HG02571 (cell line): ENCODE results near the gene DZIP1.
"Not testable (repeated sequence)": the region's sequence is repeated elsewhere in the genome, so short reads cannot be mapped to it uniquely, and the experiment has no call there.

Source experiments
- ATAC-seq: cut with Tn5 transposase; IDR thresholded peaks from one replicate; pipeline ENCODE4 v1.9.1; 2021; ENCODE audit warnings: mild to moderate bottlenecking, moderate library complexity; ENCODE audit not compliant: unreplicated experiment

The DZIP1 gene

DNA sequence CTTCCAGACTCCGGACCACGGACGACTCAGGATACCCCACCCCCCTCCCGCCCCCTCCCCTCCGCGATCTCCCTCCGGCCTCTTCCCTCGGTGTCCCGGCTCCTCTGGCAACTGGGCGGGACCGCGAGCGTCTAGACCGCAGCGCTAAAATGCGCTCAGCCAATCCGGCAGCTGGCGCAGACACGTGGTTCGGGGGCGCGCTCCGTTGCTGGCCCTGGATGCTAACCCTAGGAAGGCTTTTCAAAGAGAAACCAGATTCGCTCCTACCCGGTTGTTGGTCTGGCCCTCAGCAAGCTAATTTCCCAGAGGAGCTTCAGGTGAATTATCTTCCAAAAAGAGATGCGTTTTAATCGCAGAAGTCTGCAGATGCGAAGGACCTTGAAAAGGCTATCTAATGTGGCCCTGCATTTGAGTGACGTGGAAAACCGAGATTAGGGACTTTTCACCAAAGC is at the start of gene DZIP1:
TSS of gene DZIP1 (minus strand) at position 106 of the 452 bp plus-strand sequence. CDS start 2,677 bp downstream, outside the sequence.
- peak; percentile 74 for ATAC-seq

DNA sequence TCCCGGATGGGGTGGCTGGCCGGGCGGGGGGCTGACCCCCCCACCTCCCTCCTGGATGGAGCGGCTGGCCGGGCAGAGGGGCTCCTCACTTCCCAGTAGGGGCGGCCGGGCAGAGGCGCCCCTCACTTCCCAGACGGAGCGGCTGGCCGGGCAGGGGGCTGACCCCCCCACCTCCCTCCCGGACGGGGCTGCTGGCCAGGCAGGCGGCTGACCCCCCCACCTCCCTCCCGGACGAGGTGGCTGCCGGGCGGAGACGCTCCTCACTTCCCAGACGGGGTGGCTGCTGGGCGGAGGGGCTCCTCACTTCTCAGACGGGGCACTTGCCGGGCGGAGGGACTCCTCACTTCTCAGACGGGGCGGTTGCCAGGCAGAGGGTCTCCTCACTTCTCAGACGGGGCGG is 46.5 kb upstream of the DZIP1 start:
- ATAC-seq = not testable (repeated sequence)

GRCh38 chr13:95689582-95689926 is 45.0 kb upstream of the DZIP1 start:
- ATAC-seq = no peak

DNA sequence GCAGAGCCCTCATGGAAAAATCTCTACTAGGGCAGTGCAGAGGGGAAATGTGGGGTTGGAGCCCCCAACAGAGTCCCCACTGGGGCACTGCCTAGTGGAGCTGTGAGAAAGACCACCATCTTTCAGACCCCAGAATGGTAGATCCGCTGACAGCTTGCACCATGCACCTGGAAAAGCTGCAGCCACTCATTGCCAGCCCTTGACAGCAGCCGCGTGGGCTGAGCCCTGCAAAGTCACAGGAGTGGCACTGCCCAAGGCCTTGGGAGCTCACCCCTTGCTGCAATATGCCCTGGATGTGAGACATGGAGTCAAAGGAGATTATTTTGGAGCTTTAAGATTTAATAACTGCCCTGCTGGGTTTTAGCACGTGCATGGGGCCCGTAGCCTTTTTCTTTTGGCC is 40.5 kb upstream of the DZIP1 start:
- not testable (repeated sequence) for ATAC-seq

- no peak for ATAC-seq
Measured at GRCh38 chr13:95684418-95684817, 39.9 kb upstream of the DZIP1 start.

GRCh38 chr13:95679722-95680121 is 35.2 kb upstream of the DZIP1 start:
- no peak for ATAC-seq

DNA sequence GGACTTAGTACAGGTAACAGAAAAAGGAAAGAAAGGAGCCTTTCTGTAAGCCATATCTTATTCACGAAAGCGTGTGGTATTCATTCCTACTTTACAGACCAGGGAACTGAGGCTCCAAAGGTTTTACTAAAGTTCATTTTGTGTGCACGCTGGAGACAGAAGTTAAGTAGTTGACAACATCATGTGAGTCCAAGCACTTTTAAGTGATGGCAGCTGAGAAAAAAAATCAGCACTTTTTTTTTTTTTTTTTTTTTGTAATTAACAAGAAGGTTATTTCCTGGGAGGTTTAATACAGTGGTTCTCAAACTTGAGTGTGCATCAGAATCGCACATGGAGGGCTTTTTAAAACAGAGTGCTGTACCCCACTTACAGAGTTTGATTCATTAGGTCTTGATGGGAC is 34.5 kb upstream of the DZIP1 start:
- no peak for ATAC-seq

- ATAC-seq = peak; percentile 8
Measured at GRCh38 chr13:95677564-95678266, 33.2 kb upstream of the DZIP1 start.

GRCh38 chr13:95676762-95677563 is 32.5 kb upstream of the DZIP1 start, which contains the start of gene DNAJC3:
Gene DNAJC3 (plus strand): TSS chr13:95677139. CDS start chr13:95677256, 117 bp downstream.
- peak; percentile 96 for ATAC-seq

DNA sequence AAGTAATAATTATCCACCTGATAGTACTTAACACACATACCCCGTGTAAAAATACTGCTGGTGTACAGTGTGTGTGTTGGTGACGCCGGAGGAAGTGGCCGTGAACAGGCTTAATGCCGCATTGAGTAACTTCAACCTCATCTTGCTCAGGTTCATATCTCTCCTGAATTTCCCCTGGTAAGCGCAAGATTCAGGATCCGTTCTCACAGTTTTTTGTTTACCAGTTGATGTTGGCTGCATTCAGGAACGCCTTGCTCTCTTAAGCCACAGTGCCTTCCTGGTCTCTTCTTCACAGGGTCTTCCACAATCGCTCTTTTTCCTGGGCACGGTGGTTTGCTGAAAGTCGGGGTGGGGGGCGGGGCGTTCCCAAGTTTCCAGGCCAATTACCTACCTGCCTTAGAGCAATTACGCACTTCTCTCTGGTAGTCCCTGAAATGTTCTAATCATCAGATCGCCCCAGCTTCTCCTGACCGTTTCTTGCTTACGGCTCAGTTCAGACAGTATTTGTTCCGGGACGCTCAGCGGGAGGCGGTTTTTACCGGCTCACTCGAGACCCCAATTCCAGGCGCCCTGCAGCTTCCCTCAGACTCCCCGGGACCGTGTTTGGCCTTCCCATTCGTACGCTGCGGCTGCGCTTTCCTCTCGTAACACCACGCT is 31.7 kb upstream of the DZIP1 start:
- peak; percentile 14 for ATAC-seq

- no peak for ATAC-seq
Measured at GRCh38 chr13:95671597-95671996, 27.1 kb upstream of the DZIP1 start.

DNA sequence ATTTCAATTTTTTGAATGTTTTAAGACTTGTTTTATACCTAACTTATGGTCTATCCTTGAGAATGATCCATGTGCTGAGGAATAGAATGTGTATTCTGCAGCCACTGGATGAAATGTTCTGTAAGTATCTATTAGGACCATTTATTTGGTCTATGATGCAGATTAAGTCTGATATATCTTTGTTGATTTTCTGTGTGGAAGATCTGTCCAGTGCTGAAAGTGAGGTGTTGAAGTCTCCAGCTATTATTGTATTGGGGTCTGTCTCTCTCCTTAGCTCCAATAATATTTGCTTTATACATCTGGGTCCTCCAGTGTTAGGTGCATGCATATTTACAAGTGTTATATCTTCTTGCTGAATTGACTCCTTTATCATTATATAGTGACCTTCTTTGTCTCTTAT is 22.7 kb upstream of the DZIP1 start:
- ATAC-seq = not testable (repeated sequence)

GRCh38 chr13:95660981-95661581 is 16.6 kb upstream of the DZIP1 start:
- ATAC-seq = no peak

GRCh38 chr13:95659500-95659899 is 15.0 kb upstream of the DZIP1 start:
- ATAC-seq = no peak

GRCh38 chr13:95656386-95657015 is 12.0 kb upstream of the DZIP1 start:
- ATAC-seq = no peak

DNA sequence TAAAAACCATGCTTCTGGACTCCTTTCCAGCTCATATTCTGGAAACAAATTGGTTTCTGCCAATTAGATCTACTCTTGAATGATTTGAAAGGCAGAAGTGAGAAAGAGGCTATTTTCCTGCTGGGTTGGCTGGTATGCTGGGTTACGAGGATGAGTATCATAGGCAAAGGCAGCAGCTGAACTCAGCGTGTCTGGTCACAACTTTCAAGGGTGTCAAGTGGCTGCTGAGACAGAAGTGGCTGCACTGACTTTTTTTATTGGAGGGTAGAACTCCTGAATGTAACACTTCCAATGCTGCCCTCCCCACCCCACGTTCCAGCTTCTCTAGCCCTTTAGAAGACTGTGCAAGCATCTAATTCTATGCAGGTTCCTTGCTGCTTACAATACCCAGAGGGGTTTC is 8.3 kb upstream of the DZIP1 start:
- ATAC-seq = no peak

DNA sequence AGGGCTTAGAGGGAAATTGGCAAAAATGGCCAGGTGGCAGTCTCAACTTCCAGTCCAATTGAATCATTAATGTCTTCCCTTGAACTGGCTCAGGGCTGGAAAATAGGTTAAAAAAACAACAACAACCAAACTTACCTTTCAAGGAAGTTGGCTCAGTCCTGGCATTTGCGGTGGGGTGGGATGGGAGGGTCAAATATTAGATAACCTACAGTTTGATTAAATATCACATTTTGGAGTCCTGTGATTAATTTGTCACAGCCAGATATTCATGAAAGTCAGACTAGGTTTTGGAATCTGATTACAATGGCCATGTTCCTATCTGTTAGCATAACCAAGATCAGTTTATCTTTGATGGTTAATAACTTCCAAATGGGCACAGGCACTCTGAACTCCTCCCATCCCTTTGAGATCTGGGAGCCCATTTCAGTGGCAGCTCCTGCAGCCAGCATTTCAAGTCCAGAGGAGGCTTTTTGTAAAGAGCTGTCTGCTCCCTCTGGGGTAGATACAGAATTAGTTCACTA is 7.8 kb upstream of the DZIP1 start:
- ATAC-seq = no peak

GRCh38 chr13:95650696-95651095 is 6.2 kb upstream of the DZIP1 start:
- ATAC-seq = no peak

- ATAC-seq = no peak
Measured at GRCh38 chr13:95647321-95647720, 2.8 kb upstream of the DZIP1 start.

- ATAC-seq = peak; percentile 36
Measured at GRCh38 chr13:95643936-95644598, 439 bp downstream of the DZIP1 start.
